ENCODE results near the gene MMP7.

DNA sequence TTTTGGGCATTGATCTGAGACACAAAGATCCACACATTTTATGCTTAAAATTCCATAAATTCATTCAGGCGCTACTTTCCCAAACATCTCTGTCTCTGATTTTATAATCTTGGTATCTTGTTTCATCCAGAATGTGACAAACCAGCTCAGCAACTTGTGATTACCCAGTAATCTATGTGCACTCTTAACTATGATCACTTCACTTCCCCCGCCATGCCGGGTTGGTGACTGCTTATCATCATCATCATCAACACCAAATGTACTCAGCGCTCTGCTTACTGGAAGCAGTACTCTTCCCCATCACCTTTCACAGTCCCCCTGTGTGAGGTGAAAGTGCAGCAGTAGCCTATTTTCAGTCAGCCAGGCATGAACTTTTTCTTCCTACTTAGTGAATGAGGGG, 15.2 kb upstream of the MMP7 start:
- no peak for TF ChIP-seq POLR2AphosphoS5 (IDR thresholded peaks at IDR 0.05)
- TF ChIP-seq, protein P1, sequence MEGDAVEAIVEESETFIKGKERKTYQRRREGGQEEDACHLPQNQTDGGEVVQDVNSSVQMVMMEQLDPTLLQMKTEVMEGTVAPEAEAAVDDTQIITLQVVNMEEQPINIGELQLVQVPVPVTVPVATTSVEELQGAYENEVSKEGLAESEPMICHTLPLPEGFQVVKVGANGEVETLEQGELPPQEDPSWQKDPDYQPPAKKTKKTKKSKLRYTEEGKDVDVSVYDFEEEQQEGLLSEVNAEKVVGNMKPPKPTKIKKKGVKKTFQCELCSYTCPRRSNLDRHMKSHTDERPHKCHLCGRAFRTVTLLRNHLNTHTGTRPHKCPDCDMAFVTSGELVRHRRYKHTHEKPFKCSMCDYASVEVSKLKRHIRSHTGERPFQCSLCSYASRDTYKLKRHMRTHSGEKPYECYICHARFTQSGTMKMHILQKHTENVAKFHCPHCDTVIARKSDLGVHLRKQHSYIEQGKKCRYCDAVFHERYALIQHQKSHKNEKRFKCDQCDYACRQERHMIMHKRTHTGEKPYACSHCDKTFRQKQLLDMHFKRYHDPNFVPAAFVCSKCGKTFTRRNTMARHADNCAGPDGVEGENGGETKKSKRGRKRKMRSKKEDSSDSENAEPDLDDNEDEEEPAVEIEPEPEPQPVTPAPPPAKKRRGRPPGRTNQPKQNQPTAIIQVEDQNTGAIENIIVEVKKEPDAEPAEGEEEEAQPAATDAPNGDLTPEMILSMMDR (IDR thresholded peaks at IDR 0.05), result no peak
- no peak for TF ChIP-seq EP300 (IDR thresholded peaks at IDR 0.05)
- TF ChIP-seq POLR2A (IDR thresholded peaks at IDR 0.05), result no peak
